ENCODE results near the gene MAP3K19.
"Not testable (repeated sequence)": the region's sequence is repeated elsewhere in the genome, so short reads cannot be mapped to it uniquely, and the experiment has no call there.

MAP3K19 gene

GRCh38 chr2:135048122-135048521 is 875 bp upstream of the MAP3K19 start:
- no peaks in the 10 kb centered on the region for H3K36me3 ChIP-seq (ENCODE audit: control insufficient read depth, insufficient read depth, low read length)
- H3K4me3 ChIP-seq (ENCODE audit: low read length), result no peak overlapping the region
- H3K9me3 ChIP-seq (ENCODE audit: control insufficient read depth, low read length), result no peaks in the 10 kb centered on the region
- peaks cover 17% of the 10 kb centered on the region for H3K4me1 ChIP-seq (ENCODE audit: control insufficient read depth, insufficient read depth, low read length)
- H3K27me3 ChIP-seq (ENCODE audit: control insufficient read depth, insufficient read depth, low read length), result no peaks in the 10 kb centered on the region
- no peak overlapping the region for H3K9ac ChIP-seq (ENCODE audit: low read length)

GRCh38 chr2:135043345-135043744 is 3.9 kb downstream of the MAP3K19 start:
- Histone ChIP-seq H3K9me3 (ENCODE audit: control insufficient read depth, low read length) (no peaks in the 10 kb centered on the region), H3K27me3 (ENCODE audit: control insufficient read depth, insufficient read depth, low read length) (no peaks in the 10 kb centered on the region), H3K9ac (ENCODE audit: low read length) (no peak overlapping the region), H3K4me1 (ENCODE audit: control insufficient read depth, insufficient read depth, low read length) (no peaks in the 10 kb centered on the region), H3K36me3 (ENCODE audit: control insufficient read depth, insufficient read depth, low read length) (no peaks in the 10 kb centered on the region), H3K4me3 (ENCODE audit: low read length) (no peak overlapping the region)

GRCh38 chr2:135037831-135038230 is 9.4 kb downstream of the MAP3K19 start:
- Histone ChIP-seq H3K9ac (ENCODE audit: low read length) (no peak overlapping the region), H3K4me1 (ENCODE audit: control insufficient read depth, insufficient read depth, low read length) (no peaks in the 10 kb centered on the region), H3K27me3 (ENCODE audit: control insufficient read depth, insufficient read depth, low read length) (no peaks in the 10 kb centered on the region), H3K4me3 (ENCODE audit: low read length) (no peak overlapping the region), H3K9me3 (ENCODE audit: control insufficient read depth, low read length) (no peaks in the 10 kb centered on the region), H3K36me3 (ENCODE audit: control insufficient read depth, insufficient read depth, low read length) (no peaks in the 10 kb centered on the region)

- not testable (repeated sequence) for H3K4me1 ChIP-seq (ENCODE audit: control insufficient read depth, insufficient read depth, low read length); H3K9me3 ChIP-seq (ENCODE audit: control insufficient read depth, low read length); H3K4me3 ChIP-seq (ENCODE audit: low read length); H3K27me3 ChIP-seq (ENCODE audit: control insufficient read depth, insufficient read depth, low read length); H3K9ac ChIP-seq (ENCODE audit: low read length); H3K36me3 ChIP-seq (ENCODE audit: control insufficient read depth, insufficient read depth, low read length)
Measured at GRCh38 chr2:135033216-135033615, 14.0 kb downstream of the MAP3K19 start.

GRCh38 chr2:135030826-135031225 is 16.4 kb downstream of the MAP3K19 start:
- Histone ChIP-seq H3K9ac (ENCODE audit: low read length) (no peak overlapping the region), H3K4me1 (ENCODE audit: control insufficient read depth, insufficient read depth, low read length) (no peaks in the 10 kb centered on the region), H3K36me3 (ENCODE audit: control insufficient read depth, insufficient read depth, low read length) (no peaks in the 10 kb centered on the region), H3K4me3 (ENCODE audit: low read length) (no peak overlapping the region), H3K27me3 (ENCODE audit: control insufficient read depth, insufficient read depth, low read length) (no peaks in the 10 kb centered on the region), H3K9me3 (ENCODE audit: control insufficient read depth, low read length) (no peaks in the 10 kb centered on the region)

- H3K27me3 ChIP-seq (ENCODE audit: control insufficient read depth, insufficient read depth, low read length), result no peaks in the 10 kb centered on the region
- no peaks in the 10 kb centered on the region for H3K9me3 ChIP-seq (ENCODE audit: control insufficient read depth, low read length)
- no peak overlapping the region for H3K9ac ChIP-seq (ENCODE audit: low read length)
- H3K4me1 ChIP-seq (ENCODE audit: control insufficient read depth, insufficient read depth, low read length), result no peaks in the 10 kb centered on the region
- no peaks in the 10 kb centered on the region for H3K36me3 ChIP-seq (ENCODE audit: control insufficient read depth, insufficient read depth, low read length)
- no peak overlapping the region for H3K4me3 ChIP-seq (ENCODE audit: low read length)
Measured at GRCh38 chr2:135029481-135030134, 17.6 kb downstream of the MAP3K19 start.

GRCh38 chr2:135023886-135024485 is 23.3 kb downstream of the MAP3K19 start:
- Histone ChIP-seq H3K9ac (ENCODE audit: low read length) (no peak overlapping the region), H3K27me3 (ENCODE audit: control insufficient read depth, insufficient read depth, low read length) (no peaks in the 10 kb centered on the region), H3K9me3 (ENCODE audit: control insufficient read depth, low read length) (no peaks in the 10 kb centered on the region), H3K36me3 (ENCODE audit: control insufficient read depth, insufficient read depth, low read length) (no peaks in the 10 kb centered on the region), H3K4me3 (ENCODE audit: low read length) (no peak overlapping the region), H3K4me1 (ENCODE audit: control insufficient read depth, insufficient read depth, low read length) (no peaks in the 10 kb centered on the region)

- Histone ChIP-seq H3K9me3 (ENCODE audit: control insufficient read depth, low read length) (no peaks in the 10 kb centered on the region), H3K27me3 (ENCODE audit: control insufficient read depth, insufficient read depth, low read length) (no peaks in the 10 kb centered on the region), H3K36me3 (ENCODE audit: control insufficient read depth, insufficient read depth, low read length) (no peaks in the 10 kb centered on the region), H3K4me3 (ENCODE audit: low read length) (no peak overlapping the region), H3K4me1 (ENCODE audit: control insufficient read depth, insufficient read depth, low read length) (no peaks in the 10 kb centered on the region), H3K9ac (ENCODE audit: low read length) (no peak overlapping the region)
Measured at GRCh38 chr2:135022952-135023880, 24.0 kb downstream of the MAP3K19 start.

GRCh38 chr2:135021618-135022017 is 25.6 kb downstream of the MAP3K19 start:
- Histone ChIP-seq H3K4me1 (ENCODE audit: control insufficient read depth, insufficient read depth, low read length) (no peaks in the 10 kb centered on the region), H3K9ac (ENCODE audit: low read length) (no peak overlapping the region), H3K9me3 (ENCODE audit: control insufficient read depth, low read length) (no peaks in the 10 kb centered on the region), H3K27me3 (ENCODE audit: control insufficient read depth, insufficient read depth, low read length) (no peaks in the 10 kb centered on the region), H3K4me3 (ENCODE audit: low read length) (no peak overlapping the region), H3K36me3 (ENCODE audit: control insufficient read depth, insufficient read depth, low read length) (no peaks in the 10 kb centered on the region)

GRCh38 chr2:135011633-135012032 is 35.6 kb downstream of the MAP3K19 start:
- no peaks in the 10 kb centered on the region for H3K4me1 ChIP-seq (ENCODE audit: control insufficient read depth, insufficient read depth, low read length)
- no peak overlapping the region for H3K4me3 ChIP-seq (ENCODE audit: low read length)
- H3K36me3 ChIP-seq (ENCODE audit: control insufficient read depth, insufficient read depth, low read length), result no peaks in the 10 kb centered on the region
- H3K9ac ChIP-seq (ENCODE audit: low read length), result no peak overlapping the region
- H3K27me3 ChIP-seq (ENCODE audit: control insufficient read depth, insufficient read depth, low read length), result no peaks in the 10 kb centered on the region
- H3K9me3 ChIP-seq (ENCODE audit: control insufficient read depth, low read length), result no peaks in the 10 kb centered on the region

GRCh38 chr2:135010200-135010942 is 36.9 kb downstream of the MAP3K19 start:
- H3K4me1 ChIP-seq (ENCODE audit: control insufficient read depth, insufficient read depth, low read length), result no peaks in the 10 kb centered on the region
- H3K36me3 ChIP-seq (ENCODE audit: control insufficient read depth, insufficient read depth, low read length), result no peaks in the 10 kb centered on the region
- H3K4me3 ChIP-seq (ENCODE audit: low read length), result no peak overlapping the region
- H3K9me3 ChIP-seq (ENCODE audit: control insufficient read depth, low read length), result no peaks in the 10 kb centered on the region
- H3K27me3 ChIP-seq (ENCODE audit: control insufficient read depth, insufficient read depth, low read length), result no peaks in the 10 kb centered on the region
- no peak overlapping the region for H3K9ac ChIP-seq (ENCODE audit: low read length)

All from mucosa of stomach (tissue), 1 donor.